Kidney (tissue), 14 donors: ENCODE measurements around the gene TPM3. TPM values are rescaled to one million over a fixed set of nuclear protein-coding genes. Genes with fewer than 3 reads are reported as not detected.

Source experiments
- DNase-seq, 5 donors: peaks; one replicate each; pipeline ENCODE4 v3.0.0-alpha.2; 2013 to 2020
- FAIRE-seq: peaks from 2 replicates; lab custom pipeline; 2012; peaks lifted over from hg19 to GRCh38; lab: Jason Lieb, UNC
- H3K27ac ChIP-seq, 2 donors: one replicate each; pipeline ENCODE4 v1.7.0; 2013; ENCODE audit warnings: low read depth in 2 of 2, low read length in 2 of 2, inconsistent platforms in 1 of 2
- H3K27me3 ChIP-seq: one replicate; pipeline ENCODE4 v1.7.1; 2013; ENCODE audit warnings: low read length, inconsistent platforms; ENCODE audit not compliant: control insufficient read depth, insufficient read depth
- H3K36me3 ChIP-seq, 3 donors: one replicate each; pipeline versions ENCODE4 v1.7.0 to v1.7.1; 2013; ENCODE audit warnings: low read length in 3 of 3, control low read depth in 1 of 3, inconsistent platforms in 1 of 3; ENCODE audit not compliant: insufficient read depth in 3 of 3, control insufficient read depth in 2 of 3
- H3K4me1 ChIP-seq, 3 donors: one replicate each; pipeline versions ENCODE4 v1.7.0 to v1.7.1; 2013; ENCODE audit warnings: low read length in 3 of 3, inconsistent platforms in 1 of 3, low read depth in 1 of 3; ENCODE audit not compliant: control insufficient read depth in 2 of 3, insufficient read depth in 2 of 3
- H3K4me3 ChIP-seq, 3 donors: one replicate each; pipeline versions ENCODE4 v1.7.0 to v1.8.1; 2013; ENCODE audit warnings: low read length in 3 of 3, control low read depth in 1 of 3, inconsistent platforms in 1 of 3
- H3K9ac ChIP-seq, 3 donors: one replicate each; pipeline versions ENCODE4 v1.7.0 to v1.7.1; 2013; ENCODE audit warnings: low read length in 3 of 3, control low read depth in 1 of 3, inconsistent platforms in 1 of 3
- H3K9me3 ChIP-seq, 3 donors: one replicate each; pipeline versions ENCODE4 v1.7.0 to v1.7.1; 2013; ENCODE audit warnings: low read length in 3 of 3, control low read depth in 1 of 3, inconsistent platforms in 1 of 3; ENCODE audit not compliant: control insufficient read depth in 2 of 3, insufficient read depth in 1 of 3
- CTCF ChIP-seq: IDR thresholded peaks from 3 replicates; pipeline ENCODE4 v1.5.1; 2012; ENCODE audit warnings: mild to moderate bottlenecking, moderate library complexity, borderline replicate concordance; ENCODE audit not compliant: insufficient read depth; ENCODE audit errors: extremely low read depth
- intact Hi-C: fragments of 100-400 bp; cut with DNase I; formaldehyde crosslinking; loops from one replicate; pipeline ENCODE4 v1.11.1; 2022
- polyA plus RNA-seq: library from polyadenylated mRNA; stranded (reverse); fragments of 350-450 nt; fragmentation: Illumina TruSeq; extraction: RNeasy Lipid Tissue Mini Kit (QIAGEN cat#74804); gene quantifications from one replicate; pipeline ENCODE4 v1.2.3, GENCODE V29; 2014; ENCODE audit warnings: low read depth, low replicate concordance; ENCODE audit not compliant: insufficient read depth
- total RNA-seq: library from RNA; stranded (reverse); fragmentation: NEBNext Ultra II Directional; extraction: Animal tissue kit (Norgen Biotek cat#: 25700); gene quantifications from one replicate; pipeline ENCODE4 v1.2.1, GENCODE V29; 2021
- donor health status: control.
- donor health status: control.
- donor health status: control.
- donor health status: control.
- donor health status: control.
- donor health status: DM: yes; HTN: yes; CAD: no.
- donor health status: Normal renal cell carcinoma (clear cell type).

TPM3 gene
- total and polyA plus RNA-seq, 2 donors from 2014 or later = 156 to 315 TPM

GRCh38 chr1:154220071-154220969, 28.4 kb upstream of the TPM3 start, which contains the start of gene UBAP2L:
TSS of gene UBAP2L (plus strand) at chr1:154220955. CDS start at chr1:154225124, 4,169 bp downstream.
- TF ChIP-seq CTCF = no peak
- Histone ChIP-seq H3K4me3 (peak within 1 kb of the TSS; percentile 90 to 94 (median 93)), H3K27me3 (no peaks in the 10 kb centered on the region), H3K36me3 (peaks cover 5 to 23% (median 8%) of the 10 kb centered on the region in 3 donors), H3K9ac (peak within 1 kb of the TSS; percentile 92 to 100 (median 95)), H3K9me3 (no peaks in the 10 kb centered on the region), H3K4me1 (peaks cover 0 to 30% (median 12%) of the 10 kb centered on the region in 3 donors), H3K27ac (peak within 1 kb of the TSS; percentile 99)
- intact Hi-C loops = no loop called here
- FAIRE-seq (peak; percentile 88), DNase-seq (peak; percentile 99 to 100 (median 100))

DNA sequence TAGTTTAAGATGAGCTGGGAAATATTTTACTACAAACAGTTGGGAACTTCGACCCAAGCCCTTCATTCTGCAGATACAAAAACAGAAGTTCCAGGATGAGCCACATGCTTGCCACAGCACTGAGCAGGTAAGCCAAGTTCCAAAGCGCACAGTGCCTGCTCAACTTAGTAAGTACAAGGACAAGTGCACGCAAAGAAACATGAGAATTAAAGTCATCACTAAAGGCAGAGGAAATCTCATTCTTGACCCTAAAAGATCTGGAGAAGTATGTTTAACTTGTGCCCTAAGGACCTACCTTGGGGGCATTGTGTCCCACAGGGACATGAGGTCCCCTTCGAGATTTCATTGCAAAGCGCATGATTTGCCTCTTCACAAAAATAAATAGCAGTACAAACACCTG, 27.6 kb upstream of the TPM3 start:
- Histone ChIP-seq H3K27me3 (no peaks in the 10 kb centered on the region), H3K27ac (peak overlapping the region; percentile 99), H3K9me3 (no peaks in the 10 kb centered on the region), H3K4me1 (peaks cover 0 to 30% (median 10%) of the 10 kb centered on the region in 3 donors), H3K9ac (peak overlapping the region; percentile 92 to 100 (median 95)), H3K4me3 (peak overlapping the region; percentile 90 to 94 (median 93)), H3K36me3 (peaks cover 5 to 23% (median 5%) of the 10 kb centered on the region in 3 donors)
- FAIRE-seq (no peak), DNase-seq (peak in 2 of 5 donors; percentile 44)
- no peak for TF ChIP-seq CTCF
- intact Hi-C loops = no loop called here

DNA sequence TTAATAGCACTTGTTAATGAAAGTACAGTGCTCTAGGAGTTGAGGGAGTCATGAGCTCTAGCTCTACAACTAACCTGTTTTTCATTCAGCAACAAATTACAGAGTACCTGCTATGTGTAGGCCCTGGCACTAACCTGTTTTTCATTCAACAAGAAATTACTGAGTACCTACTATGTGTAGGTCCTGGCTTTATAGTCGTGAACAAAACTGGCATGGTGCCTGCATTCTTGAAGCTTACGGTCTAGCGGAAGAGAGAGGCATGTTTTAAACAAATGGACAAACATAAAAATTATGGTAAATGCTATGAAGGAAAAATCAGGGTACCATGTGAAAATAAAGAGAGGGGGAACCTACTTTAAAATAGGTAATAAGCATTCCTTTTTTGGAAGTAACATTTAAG, 26.6 kb upstream of the TPM3 start:
- Histone ChIP-seq H3K36me3 (peaks cover 7 to 29% (median 10%) of the 10 kb centered on the region in 3 donors), H3K27ac (no peak overlapping the region), H3K4me1 (peaks cover 0 to 30% (median 10%) of the 10 kb centered on the region in 3 donors), H3K27me3 (no peaks in the 10 kb centered on the region), H3K9me3 (no peaks in the 10 kb centered on the region), H3K4me3 (peak overlapping the region in 1 of 3 donors; percentile 94), H3K9ac (no peak overlapping the region)
- no peak for DNase-seq
- intact Hi-C loops = no loop called here
- no peak for TF ChIP-seq CTCF
- no peak for FAIRE-seq
